Measurements from ENCODE around the gene CMSS1. TPM values are rescaled to one million over a fixed set of nuclear protein-coding genes. Genes with fewer than 3 reads are reported as not detected.
A peak's percentile ranks its signal among the peaks of the same experiment; 100 is the strongest.

The CMSS1 gene
- total RNA-seq, 1 experiment from 2014 or later, result 86.3 TPM

- no peak for DNase-seq (ENCODE audit: low read depth, low spot score)
- Histone ChIP-seq H3K4me3 (ENCODE audit: low read depth in 2 of 2, low read length in 2 of 2) (no peak overlapping the region), H3K9me3 (ENCODE audit: control insufficient read depth, insufficient read depth, low read depth, low read length) (no peaks in the 10 kb centered on the region), H3K27ac (ENCODE audit: low read length) (peak overlapping the region; percentile 1; the same call in 1 of the 2 replicates), H3K27me3 (ENCODE audit: control insufficient read depth, insufficient read depth, low read length) (no peaks in the 10 kb centered on the region), H3K36me3 (ENCODE audit: control insufficient read depth, insufficient read depth, low read length) (no peaks in the 10 kb centered on the region), H3K4me1 (ENCODE audit: control insufficient read depth, insufficient read depth, low read length) (peaks cover 5% of the 10 kb centered on the region; the same call in 1 of the 2 replicates)
- intact Hi-C loops (cut with micrococcal nuclease; ENCODE audit: unreplicated experiment) (no loop called here), in situ Hi-C loops (cut with HindIII; ENCODE audit: low pct_unique_long_range_greater_than_20kb, low sequenced_read_pairs) (no loop called here)
- TF ChIP-seq SIN3A (IDR thresholded peaks at IDR 0.05; ENCODE audit: borderline replicate concordance, insufficient read depth, low read depth, low read length) (no peak), POLR2AphosphoS5 (IDR thresholded peaks at IDR 0.05; ENCODE audit: low read depth, low read length) (no peak), CTCF (IDR thresholded peaks at IDR 0.05) (no peak), TCF7L2 (IDR thresholded peaks at IDR 0.05; ENCODE audit: low read depth, low read length) (no peak), REST (IDR thresholded peaks at IDR 0.05; ENCODE audit: insufficient read depth in 1 of 2, low read depth in 2 of 2, low read length in 1 of 2) (no peak)
- ChIA-PET CTCF (no interaction called here), POLR2A (no interaction called here)
- no TSS peak for BruUV-seq (replicated peaks)
- ATAC-seq, result no peak
Measured at GRCh38 chr3:100032243-100032642, 214.6 kb downstream of the CMSS1 start.

GRCh38 chr3:100033184-100033583, 215.5 kb downstream of the CMSS1 start:
- in situ Hi-C loops (cut with HindIII; ENCODE audit: low pct_unique_long_range_greater_than_20kb, low sequenced_read_pairs) (no loop called here), intact Hi-C loops (cut with micrococcal nuclease; ENCODE audit: unreplicated experiment) (no loop called here)
- DNase-seq (ENCODE audit: low read depth, low spot score), result no peak
- Histone ChIP-seq H3K4me3 (ENCODE audit: low read depth in 2 of 2, low read length in 2 of 2) (no peak overlapping the region), H3K36me3 (ENCODE audit: control insufficient read depth, insufficient read depth, low read length) (no peaks in the 10 kb centered on the region), H3K27ac (ENCODE audit: low read length) (0 out of 2 replicates have a peak overlapping the region, but pooled peaks have one; percentile 46), H3K9me3 (ENCODE audit: control insufficient read depth, insufficient read depth, low read depth, low read length) (no peaks in the 10 kb centered on the region), H3K27me3 (ENCODE audit: control insufficient read depth, insufficient read depth, low read length) (no peaks in the 10 kb centered on the region), H3K4me1 (ENCODE audit: control insufficient read depth, insufficient read depth, low read length) (peaks cover 5% of the 10 kb centered on the region; the same call in 1 of the 2 replicates)
- ATAC-seq, result peak; percentile 60; the same call in 1 of the 2 replicates
- CTCF ChIA-PET, result interaction anchor here (0.6 kb wide), 2 partner anchors 201 to 354 kb away, joined by 3 to 4 read pairs; no protein-coding TSS in a partner anchor
- TF ChIP-seq TCF7L2 (IDR thresholded peaks at IDR 0.05; ENCODE audit: low read depth, low read length) (no peak; the same call in 1 of the 2 replicates), REST (IDR thresholded peaks at IDR 0.05; ENCODE audit: insufficient read depth in 1 of 2, low read depth in 2 of 2, low read length in 1 of 2) (no peak), SIN3A (IDR thresholded peaks at IDR 0.05; ENCODE audit: borderline replicate concordance, insufficient read depth, low read depth, low read length) (no peak), CTCF (IDR thresholded peaks at IDR 0.05) (no peak), POLR2AphosphoS5 (IDR thresholded peaks at IDR 0.05; ENCODE audit: low read depth, low read length) (no peak)
- BruUV-seq (replicated peaks), result no TSS peak
- POLR2A ChIA-PET, result interaction anchor here (0.5 kb wide), 1 partner anchor 196 kb away, joined by 4 read pairs; no protein-coding TSS in a partner anchor
